HG03280 (cell line): ENCODE data around the gene NCOR2.

Source experiments
- ATAC-seq: cut with Tn5 transposase; IDR thresholded peaks from one replicate; pipeline ENCODE4 v1.9.1; 2021; ENCODE audit warnings: mild to moderate bottlenecking, moderate library complexity; ENCODE audit not compliant: unreplicated experiment

Gene NCOR2

GRCh38 chr12:124544983-124545382 lies 22.4 kb downstream of the NCOR2 start:
- no peak for ATAC-seq

GRCh38 chr12:124544311-124544970 lies 23.0 kb downstream of the NCOR2 start:
- ATAC-seq, result no peak

DNA sequence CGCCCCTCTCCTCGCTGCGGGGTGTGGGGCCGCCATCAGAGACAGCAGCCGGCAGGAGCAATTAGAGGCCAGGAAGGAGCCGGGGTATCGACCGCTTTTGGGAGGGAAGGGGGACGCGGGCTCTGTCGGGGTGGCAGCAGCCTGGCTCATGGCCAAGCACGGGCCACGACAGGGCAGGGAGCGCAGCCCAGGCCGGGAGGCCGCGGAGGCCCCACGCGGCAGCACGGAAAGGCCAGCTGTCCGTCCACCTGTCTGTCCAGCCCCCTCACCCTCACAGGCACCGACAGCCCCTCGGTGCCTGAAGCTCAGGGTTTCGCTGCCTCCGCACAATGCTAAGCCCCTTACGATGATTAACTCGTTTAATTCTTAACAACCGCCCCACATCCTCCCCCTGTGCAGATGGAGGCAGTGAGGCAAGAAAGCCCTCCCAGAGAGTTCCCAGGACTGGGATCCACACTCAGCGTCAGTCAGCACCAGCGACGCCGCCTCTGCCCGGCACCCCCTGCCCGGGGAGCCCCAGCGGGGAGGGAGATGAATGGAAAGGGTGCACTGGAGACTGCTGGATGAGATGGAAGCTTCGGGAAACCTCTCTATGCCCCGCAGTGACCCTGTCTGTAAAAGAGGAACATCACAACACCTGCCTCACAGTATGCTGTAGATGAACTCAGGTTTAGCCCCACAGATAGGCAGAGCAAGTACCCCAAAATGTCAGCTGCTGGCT lies 23.7 kb downstream of the NCOR2 start:
- ATAC-seq, result no peak

GRCh38 chr12:124543052-124543589 lies 24.3 kb downstream of the NCOR2 start:
- ATAC-seq, result no peak

DNA sequence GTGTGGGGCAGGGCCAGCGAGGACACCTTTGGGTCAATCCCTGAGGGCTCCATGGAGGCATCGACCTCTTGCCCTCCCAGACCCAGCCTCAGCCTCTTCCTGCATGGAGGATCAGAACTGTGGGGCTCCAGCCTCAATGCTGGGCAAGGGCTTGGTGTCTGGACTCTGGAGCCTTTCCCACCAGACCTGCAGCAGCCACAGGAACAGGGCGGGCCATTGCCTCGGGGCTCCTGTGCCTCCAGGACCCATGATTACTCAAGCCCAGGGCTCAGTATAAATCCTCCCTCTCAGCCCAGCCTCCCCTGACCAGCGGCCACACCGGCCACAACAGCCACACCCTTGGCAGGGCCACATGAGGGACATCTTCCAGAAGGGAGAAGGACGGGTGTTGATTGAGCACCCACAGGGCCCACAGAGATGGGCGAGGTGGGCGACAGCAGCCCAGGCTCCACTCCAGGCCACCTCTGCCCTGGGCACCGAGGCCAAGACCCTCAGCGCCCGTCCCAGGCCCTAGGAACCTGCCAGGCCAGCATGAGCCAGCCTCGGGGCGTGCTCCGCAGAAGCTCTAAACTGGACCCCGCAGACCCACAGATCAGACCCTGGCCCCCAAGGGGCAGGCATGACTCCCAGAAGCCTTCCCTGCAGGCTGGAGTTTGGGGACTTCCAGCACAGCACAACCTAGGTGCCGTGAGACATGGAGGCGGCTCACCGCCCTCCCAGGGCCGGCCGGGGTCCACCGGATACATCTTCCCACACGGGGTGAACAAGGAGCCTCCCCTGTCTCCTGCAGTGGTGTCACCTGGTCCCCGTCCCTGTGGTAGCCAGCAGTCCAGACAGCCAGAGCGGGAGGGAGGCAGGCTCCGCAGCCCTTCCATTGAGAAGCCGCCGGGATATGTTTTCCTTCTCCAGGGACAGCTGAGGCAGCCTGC lies 25.1 kb downstream of the NCOR2 start:
- ATAC-seq, result no peak

DNA sequence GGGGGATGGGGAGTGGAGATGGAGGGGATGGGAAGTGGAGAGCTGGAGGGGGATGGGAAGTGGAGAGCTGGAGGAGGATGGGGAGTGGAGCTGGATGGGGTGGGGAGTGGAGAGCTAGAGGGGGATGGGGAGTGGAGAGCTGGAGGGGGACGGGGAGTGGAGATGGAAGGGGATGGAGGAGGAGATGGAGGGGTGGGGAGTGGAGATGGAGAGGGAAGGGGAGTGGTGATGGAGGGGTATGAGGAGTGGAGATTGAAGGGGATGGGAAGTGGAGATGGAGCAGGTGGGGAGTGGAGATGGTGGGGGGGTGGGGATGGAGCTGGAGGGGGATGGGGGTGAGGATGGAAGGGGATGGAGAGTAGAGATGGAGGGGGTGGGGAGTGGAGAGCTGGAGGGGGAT lies 26.1 kb downstream of the NCOR2 start:
- no peak for ATAC-seq

DNA sequence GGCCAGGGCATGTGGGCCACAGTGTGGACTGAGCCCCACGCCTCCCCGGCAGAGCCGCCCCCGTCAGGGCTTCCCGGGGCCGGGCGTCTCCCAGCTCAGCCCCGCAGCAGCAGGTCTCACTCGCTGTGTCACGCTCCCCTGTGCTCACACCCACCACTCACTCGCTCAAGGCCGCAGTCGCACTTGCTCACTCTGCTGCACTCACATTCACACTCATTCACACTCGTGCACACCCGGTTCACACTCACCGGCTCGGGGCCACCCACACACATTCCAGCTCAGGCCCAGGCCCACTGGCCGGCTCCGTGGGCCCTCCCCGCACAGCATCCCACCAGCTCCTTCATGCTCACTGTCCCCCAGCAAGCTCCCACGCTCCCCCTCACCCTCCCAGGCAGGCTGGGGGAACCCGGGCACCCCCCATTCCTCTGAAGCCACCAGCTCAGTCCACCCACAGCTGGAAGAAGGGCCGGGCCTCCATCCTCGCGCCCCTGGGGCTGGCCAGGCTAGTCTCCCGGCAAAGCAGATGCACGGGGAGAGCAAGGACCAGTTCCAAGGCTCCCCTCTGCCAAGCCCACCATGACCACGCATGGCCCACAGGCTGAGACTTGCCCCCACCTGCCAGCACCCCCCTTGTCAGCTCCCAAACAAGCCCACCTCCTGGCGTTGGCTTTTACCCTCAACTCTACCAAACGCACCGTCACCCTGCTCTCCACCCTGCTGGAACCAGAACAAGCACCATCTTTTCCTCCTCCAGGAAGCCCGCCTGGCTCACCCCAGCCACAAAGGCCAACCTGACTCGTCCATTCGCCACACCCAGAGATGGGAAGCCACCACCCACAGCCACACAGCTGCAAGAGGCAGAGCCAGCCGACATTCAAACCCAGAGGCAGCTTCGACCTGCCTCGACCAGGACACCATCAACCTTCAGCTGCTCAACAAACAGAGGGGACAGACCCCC lies 28.0 kb downstream of the NCOR2 start:
- ATAC-seq, result no peak

DNA sequence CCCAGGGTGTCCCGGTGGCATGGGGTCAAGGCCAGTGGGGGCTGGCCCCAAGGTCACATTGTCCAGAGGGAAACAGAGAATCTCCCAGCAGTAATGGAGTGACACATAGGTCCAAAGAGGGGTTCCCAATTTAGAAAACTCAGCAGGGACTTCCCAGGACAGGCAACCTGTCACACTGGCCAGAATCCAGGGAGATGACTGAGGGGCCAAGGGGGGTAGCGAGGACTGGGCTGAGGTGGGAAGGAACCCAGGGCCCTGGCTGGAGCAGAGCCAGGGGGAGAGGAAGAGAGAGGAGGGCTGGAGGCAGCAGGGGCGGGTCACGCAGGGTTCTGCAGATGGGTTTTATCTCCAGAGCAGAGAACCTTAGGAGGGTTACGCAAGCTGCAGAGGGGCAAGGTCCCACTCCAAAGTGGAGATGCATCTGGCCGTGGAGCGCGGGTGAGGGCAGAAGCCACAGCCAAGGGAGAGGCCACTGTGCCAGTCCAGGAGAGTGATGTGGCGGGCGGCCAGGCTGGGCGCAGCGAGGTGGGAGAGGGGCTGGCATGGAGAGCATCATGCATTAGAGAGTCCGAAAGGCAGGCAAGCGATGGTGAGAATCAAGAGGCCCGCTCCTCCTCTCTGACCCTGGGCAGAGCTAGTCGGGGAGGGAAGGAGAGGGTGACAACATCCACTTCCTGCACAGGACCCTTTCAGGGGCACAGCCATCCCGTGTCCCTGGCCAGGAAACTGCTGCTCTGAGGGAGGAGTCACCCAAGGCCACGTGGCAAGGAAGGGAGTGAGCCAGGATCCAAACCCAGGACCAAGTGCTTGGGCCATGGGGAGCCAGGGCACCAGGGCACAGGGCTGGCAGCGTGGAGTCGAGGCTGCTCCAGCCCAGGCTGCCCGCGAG lies 29.0 kb downstream of the NCOR2 start:
- no peak for ATAC-seq

- ATAC-seq, result no peak
Observed at GRCh38 chr12:124537525-124538193, 29.8 kb downstream of the NCOR2 start.

DNA sequence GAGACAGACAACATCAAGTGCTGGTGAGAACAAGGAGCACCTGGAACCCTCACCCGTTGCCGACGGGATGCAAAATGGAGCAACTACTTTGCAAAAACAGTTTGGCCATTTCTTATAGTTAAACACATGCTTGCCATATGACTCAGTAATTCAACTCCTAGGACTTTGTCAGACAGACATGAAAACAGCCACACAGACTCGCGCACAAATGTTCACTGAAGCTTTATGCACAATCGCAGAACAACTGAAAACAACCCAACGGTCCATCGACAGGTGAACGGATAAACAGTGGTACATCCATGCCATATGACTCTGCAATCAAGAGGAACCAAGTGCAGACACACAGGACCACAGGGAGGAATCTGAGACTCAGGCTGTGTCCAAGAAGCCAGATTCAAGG lies 30.8 kb downstream of the NCOR2 start:
- ATAC-seq, result no peak

DNA sequence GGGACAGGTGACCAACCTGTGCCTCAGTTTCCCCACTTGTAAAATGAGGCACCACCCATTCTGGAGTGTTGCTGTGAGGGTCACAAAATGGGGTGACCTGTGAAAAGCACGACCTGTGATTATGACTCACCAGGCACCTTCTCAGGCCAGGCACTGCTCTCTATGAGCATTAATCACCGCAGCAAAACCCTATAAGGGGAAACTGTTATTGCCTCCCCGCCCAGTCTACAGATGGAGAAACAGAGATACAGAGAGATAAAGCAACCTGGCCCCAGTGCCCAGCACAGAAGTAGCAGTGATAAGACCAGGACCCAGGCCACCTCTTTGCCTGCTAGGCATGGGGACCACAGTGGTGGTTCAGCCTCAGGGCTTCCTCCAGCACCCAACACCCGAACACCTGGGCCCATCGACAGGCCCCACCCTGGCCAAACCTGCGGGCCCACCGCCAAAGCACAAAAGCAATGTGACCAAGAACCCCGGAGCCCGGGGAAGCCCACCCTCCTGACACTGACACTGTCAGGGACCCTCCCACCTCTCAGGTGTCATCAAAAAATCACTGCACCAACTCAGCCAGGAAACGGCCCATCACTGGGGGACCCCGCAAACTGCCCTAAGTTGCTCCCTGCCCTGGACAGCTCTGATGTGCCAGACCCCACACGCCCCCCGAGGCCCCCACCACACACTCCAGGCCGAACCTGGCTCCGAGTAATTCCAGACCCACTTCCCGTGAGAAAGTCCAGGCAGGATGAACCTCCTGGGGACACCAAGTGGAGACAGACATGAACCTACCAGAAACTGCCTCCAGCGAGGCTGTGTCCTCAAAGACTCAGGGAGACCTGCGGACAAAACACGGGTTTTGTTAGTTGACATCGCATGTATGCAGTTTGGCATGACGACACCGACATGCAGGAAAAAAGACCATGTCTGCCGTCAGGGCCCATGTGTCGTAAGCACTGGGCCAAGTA lies 32.4 kb downstream of the NCOR2 start:
- ATAC-seq, result no peak

- no peak for ATAC-seq
Observed at GRCh38 chr12:124533456-124533855, 34.0 kb downstream of the NCOR2 start.

DNA sequence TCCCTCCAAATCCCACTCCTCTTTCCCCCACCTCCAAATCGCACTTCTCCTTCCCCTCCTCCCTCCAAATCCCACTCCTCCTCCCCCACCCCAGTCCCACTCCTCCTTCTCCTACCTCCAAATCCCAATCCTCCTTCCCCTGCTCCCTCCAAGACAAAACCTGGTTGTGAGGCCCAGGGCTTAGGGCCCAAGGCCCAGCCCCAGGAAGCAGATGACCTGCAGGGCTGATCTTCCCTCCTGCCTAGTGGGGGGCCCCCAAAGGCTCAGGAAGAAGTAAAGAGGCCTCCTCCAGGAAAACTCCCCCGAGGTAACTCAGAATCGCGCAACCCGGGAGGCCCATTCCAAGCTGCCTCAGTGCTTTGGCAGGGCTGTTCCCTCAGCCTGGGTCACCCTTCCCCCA lies 34.4 kb downstream of the NCOR2 start:
- no peak for ATAC-seq

GRCh38 chr12:124532331-124532750 lies 35.1 kb downstream of the NCOR2 start:
- ATAC-seq, result no peak

DNA sequence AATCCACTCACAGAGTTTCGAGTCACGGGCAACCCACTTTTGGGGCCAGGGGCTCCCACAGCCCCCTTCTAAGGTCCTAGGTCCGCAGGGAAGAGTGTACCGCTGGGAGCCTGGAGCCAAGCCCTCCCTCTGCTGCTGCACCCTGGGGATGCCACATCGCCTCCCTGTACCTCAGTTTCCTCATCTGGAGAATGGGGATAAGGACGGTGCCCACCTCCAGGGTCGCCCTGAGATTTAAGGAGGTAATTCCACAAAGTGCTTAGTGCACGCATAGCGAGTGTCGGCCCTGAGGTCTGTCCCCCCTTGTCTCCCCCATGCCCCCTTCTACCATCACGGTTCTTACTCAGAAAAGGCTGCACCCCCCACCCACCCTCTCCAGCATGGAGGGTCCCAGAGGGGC lies 35.5 kb downstream of the NCOR2 start:
- no peak for ATAC-seq

DNA sequence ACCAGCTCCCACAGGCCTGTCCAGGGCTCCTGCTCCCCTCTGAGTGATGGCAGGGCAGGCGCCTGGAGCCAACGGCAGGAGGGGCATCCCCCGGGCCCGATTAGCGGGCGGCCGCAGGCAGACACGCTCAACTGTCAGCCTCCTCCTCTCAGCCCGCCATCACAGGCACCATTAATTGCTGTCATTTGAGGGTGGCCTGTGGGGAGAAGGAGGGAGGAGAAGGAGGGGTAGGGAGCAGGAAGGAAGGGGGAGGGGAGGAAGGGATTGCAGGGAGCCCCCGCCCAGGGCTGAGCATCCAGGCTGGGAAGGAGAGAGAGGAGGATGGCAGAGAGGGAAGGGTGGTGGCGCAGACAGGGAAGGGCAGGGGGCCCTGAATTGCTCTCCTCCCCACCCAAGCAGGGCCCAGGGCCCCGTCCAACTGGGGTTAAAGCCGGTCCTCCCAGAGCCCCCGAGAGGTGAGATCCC lies 36.1 kb downstream of the NCOR2 start:
- no peak for ATAC-seq

- no peak for ATAC-seq
Observed at GRCh38 chr12:124530637-124531263, 36.7 kb downstream of the NCOR2 start.
